ENCODE data around the gene PDE4B.

Gene PDE4B

GRCh38 chr1:65890201-65890843 is 97.6 kb downstream of the PDE4B start:
- DNase-seq: no peak

- no peak for DNase-seq
Observed at GRCh38 chr1:65894738-65895605, 102.3 kb downstream of the PDE4B start.

- DNase-seq: no peak
Observed at GRCh38 chr1:65896721-65897120, 104.0 kb downstream of the PDE4B start.

GRCh38 chr1:65897485-65897884 is 104.8 kb downstream of the PDE4B start:
- no peak for DNase-seq

GRCh38 chr1:65904681-65905083 is 112.0 kb downstream of the PDE4B start:
- peak; percentile 17 for DNase-seq

GRCh38 chr1:65910432-65910831 is 117.7 kb downstream of the PDE4B start:
- DNase-seq: no peak

- no peak for DNase-seq
Observed at GRCh38 chr1:65911679-65912078, 119.0 kb downstream of the PDE4B start.

- DNase-seq: no peak
Observed at GRCh38 chr1:65918564-65918963, 125.9 kb downstream of the PDE4B start.

GRCh38 chr1:65921446-65921845 is 128.8 kb downstream of the PDE4B start:
- DNase-seq: no peak

- peak; percentile 54 for DNase-seq
Observed at GRCh38 chr1:65924471-65924870, 131.8 kb downstream of the PDE4B start.

GRCh38 chr1:65938506-65938905 is 145.8 kb downstream of the PDE4B start:
- DNase-seq: no peak

GRCh38 chr1:65939191-65939590 is 146.5 kb downstream of the PDE4B start:
- no peak for DNase-seq

- DNase-seq: no peak
Observed at GRCh38 chr1:65939636-65940035, 146.9 kb downstream of the PDE4B start.

GRCh38 chr1:65940126-65940525 is 147.4 kb downstream of the PDE4B start:
- DNase-seq: no peak

- no peak for DNase-seq
Observed at GRCh38 chr1:65942476-65942875, 149.8 kb downstream of the PDE4B start.

GRCh38 chr1:65946376-65946775 is 153.7 kb downstream of the PDE4B start:
- DNase-seq: no peak

GRCh38 chr1:65946960-65947359 is 154.3 kb downstream of the PDE4B start:
- no peak for DNase-seq

- DNase-seq: peak; percentile 79
Observed at GRCh38 chr1:65948609-65949229, 156.0 kb downstream of the PDE4B start.

GRCh38 chr1:65949230-65949626 is 156.5 kb downstream of the PDE4B start:
- DNase-seq: no peak

GRCh38 chr1:65949933-65950332 is 157.2 kb downstream of the PDE4B start:
- DNase-seq: no peak

GRCh38 chr1:65952696-65953095 is 160.0 kb downstream of the PDE4B start:
- no peak for DNase-seq

- no peak for DNase-seq
Observed at GRCh38 chr1:65953170-65953569, 160.5 kb downstream of the PDE4B start.

GRCh38 chr1:65955071-65955470 is 162.4 kb downstream of the PDE4B start:
- no peak for DNase-seq

GRCh38 chr1:65955503-65955902 is 162.8 kb downstream of the PDE4B start:
- DNase-seq: no peak
